Right cardiac atrium (tissue), 5 donors: Measurements from ENCODE around the gene PPFIA1. TPM values are rescaled to one million over a fixed set of nuclear protein-coding genes. Genes with fewer than 3 reads are reported as not detected.
A peak's percentile ranks its signal among the peaks of the same experiment; 100 is the strongest.

ENCODE experiments used
- ATAC-seq, 2 donors: fragments of 200-7000 bp; cut with Tn5 transposase; one replicate each; pipeline versions ENCODE4 v1.8.0 to v1.9.1; 2020; ENCODE audit warnings: moderate library complexity in 2 of 2, mild to moderate bottlenecking in 1 of 2
- DNase-seq, 3 donors: peaks; one replicate each; pipeline ENCODE4 v3.0.0-alpha.2; 2020
- H3K27ac ChIP-seq: one replicate; pipeline ENCODE4 v1.5.1; 2013; ENCODE audit warnings: mild to moderate bottlenecking, low read length, control low read depth, moderate library complexity
- H3K27me3 ChIP-seq: one replicate; pipeline ENCODE4 v1.6.1; 2013; ENCODE audit not compliant: control insufficient read depth, insufficient read depth
- H3K4me1 ChIP-seq: one replicate; pipeline ENCODE4 v1.6.1; 2013; ENCODE audit warnings: low read length; ENCODE audit not compliant: control insufficient read depth, insufficient read depth
- H3K4me3 ChIP-seq: one replicate; pipeline ENCODE4 v1.5.1; 2013; ENCODE audit warnings: low read length, control low read depth
- H3K9me3 ChIP-seq: one replicate; pipeline ENCODE4 v1.6.1; 2013; ENCODE audit warnings: low read length; ENCODE audit not compliant: control insufficient read depth
- WGBS: extraction: QIAGEN DNeasy Blood & Tissue Kit; methylation state at CpG from one replicate; pipeline ENCODE4 v1.1.7; 2013; 5-methylcytosine and 5-hydroxymethylcytosine counted together
- intact Hi-C, 4 donors: fragments of 100-400 bp; cut with DNase I; formaldehyde crosslinking; loops; one replicate each; pipeline versions ENCODE4 v1.11.0 to v1.14.0; 2022 to 2023
- polyA plus RNA-seq: library from polyadenylated mRNA; stranded (reverse); fragments of 200-250 nt; gene quantifications from one replicate; pipeline ENCODE4 v1.2.3, GENCODE V29; 2013
- total RNA-seq, 4 donors: library from RNA; stranded (reverse); fragmentation: NEBNext Ultra II Directional; extraction: Animal tissue kit (Norgen Biotek cat#: 25700); gene quantifications; one replicate each; pipeline ENCODE4 v1.2.1, GENCODE V29; 2021
- donor health status: healthy with polysubstance abuse.
- donor health status: DM: no; HTN: yes; CAD: no.
- donor health status: DM: no; HTN: no; CAD: no.
- donor health status: DM: no; HTN: yes; CAD: no; lungs with severe emphysema.
- donor health status: DM: yes; HTN: yes; CAD: no.

PPFIA1 gene
- total and polyA plus RNA-seq, 5 donors = 16.2 to 44.9 (median 37.7) TPM

- WGBS = 87% methylated on average over 9 of the region's 9 CpGs
- Histone ChIP-seq H3K9me3 (no peaks in the 10 kb centered on the region), H3K4me1 (peaks cover 2% of the 10 kb centered on the region), H3K27me3 (no peaks in the 10 kb centered on the region), H3K4me3 (no peak overlapping the region), H3K27ac (no peak overlapping the region)
- intact Hi-C loops = no loop called here
- DNase-seq = no peak
- no peak for ATAC-seq
Measured at GRCh38 chr11:70233962-70234361, 36.5 kb upstream of the PPFIA1 start.

- intact Hi-C loops = no loop called here
- H3K27ac ChIP-seq = no peak overlapping the region
- DNase-seq (no peak), ATAC-seq (no peak)
- H3K4me1 ChIP-seq = no peaks in the 10 kb centered on the region
- H3K9me3 ChIP-seq = no peaks in the 10 kb centered on the region
- 67% methylated on average over 16 of the region's 16 CpGs for WGBS
- no peak overlapping the region for H3K4me3 ChIP-seq
- no peaks in the 10 kb centered on the region for H3K27me3 ChIP-seq
Measured at GRCh38 chr11:70240337-70240736, 30.2 kb upstream of the PPFIA1 start.

GRCh38 chr11:70241709-70242108 is 28.8 kb upstream of the PPFIA1 start:
- H3K4me1 ChIP-seq = no peaks in the 10 kb centered on the region
- ATAC-seq = no peak
- no peaks in the 10 kb centered on the region for H3K9me3 ChIP-seq
- no peaks in the 10 kb centered on the region for H3K27me3 ChIP-seq
- intact Hi-C loops = no loop called here
- H3K4me3 ChIP-seq = no peak overlapping the region
- WGBS = 79% methylated on average over 3 of the region's 3 CpGs
- H3K27ac ChIP-seq = no peak overlapping the region
- no peak for DNase-seq

- 65% methylated on average over 4 of the region's 4 CpGs for WGBS
- intact Hi-C loops = no loop called here
- H3K4me3 ChIP-seq = no peak overlapping the region
- no peaks in the 10 kb centered on the region for H3K27me3 ChIP-seq
- H3K4me1 ChIP-seq = no peaks in the 10 kb centered on the region
- DNase-seq = no peak
- H3K9me3 ChIP-seq = no peaks in the 10 kb centered on the region
- no peak overlapping the region for H3K27ac ChIP-seq
- ATAC-seq = no peak
Measured at GRCh38 chr11:70242885-70243284, 27.6 kb upstream of the PPFIA1 start.

GRCh38 chr11:70243912-70244652 is 26.4 kb upstream of the PPFIA1 start:
- ATAC-seq (no peak), DNase-seq (no peak)
- WGBS = 84% methylated on average over 15 of the region's 15 CpGs
- no peaks in the 10 kb centered on the region for H3K9me3 ChIP-seq
- H3K27ac ChIP-seq = no peak overlapping the region
- no peak overlapping the region for H3K4me3 ChIP-seq
- H3K27me3 ChIP-seq = no peaks in the 10 kb centered on the region
- no peaks in the 10 kb centered on the region for H3K4me1 ChIP-seq
- intact Hi-C loops = no loop called here

GRCh38 chr11:70244698-70245097 is 25.8 kb upstream of the PPFIA1 start:
- DNase-seq (no peak), ATAC-seq (no peak)
- 61% methylated on average over 7 of the region's 7 CpGs for WGBS

GRCh38 chr11:70246196-70246595 is 24.3 kb upstream of the PPFIA1 start:
- WGBS = 52% methylated on average over 8 of the region's 8 CpGs
- no peaks in the 10 kb centered on the region for H3K4me1 ChIP-seq
- DNase-seq (no peak), ATAC-seq (no peak)
- no peaks in the 10 kb centered on the region for H3K27me3 ChIP-seq
- no peak overlapping the region for H3K27ac ChIP-seq
- no peaks in the 10 kb centered on the region for H3K9me3 ChIP-seq
- intact Hi-C loops = no loop called here
- H3K4me3 ChIP-seq = no peak overlapping the region

More at GRCh38 chr11:70244698-70245097, 25.8 kb upstream of the PPFIA1 start:
- Histone ChIP-seq H3K9me3 (no peaks in the 10 kb centered on the region), H3K4me3 (no peak overlapping the region), H3K27me3 (no peaks in the 10 kb centered on the region), H3K27ac (no peak overlapping the region), H3K4me1 (no peaks in the 10 kb centered on the region)
- intact Hi-C loops = no loop called here

GRCh38 chr11:70247042-70247709 is 23.3 kb upstream of the PPFIA1 start:
- WGBS = 65% methylated on average over 8 of the region's 8 CpGs
- Histone ChIP-seq H3K27ac (no peak overlapping the region), H3K27me3 (no peaks in the 10 kb centered on the region), H3K4me3 (no peak overlapping the region), H3K4me1 (no peaks in the 10 kb centered on the region), H3K9me3 (no peaks in the 10 kb centered on the region)
- intact Hi-C loops = no loop called here
- ATAC-seq = no peak
- no peak for DNase-seq

GRCh38 chr11:70247710-70248072 is 22.8 kb upstream of the PPFIA1 start:
- intact Hi-C loops = no loop called here
- no peaks in the 10 kb centered on the region for H3K27me3 ChIP-seq
- ATAC-seq (peak in 1 of 2 donors; percentile 37), DNase-seq (no peak)
- no peaks in the 10 kb centered on the region for H3K9me3 ChIP-seq
- H3K4me3 ChIP-seq = no peak overlapping the region
- no peaks in the 10 kb centered on the region for H3K4me1 ChIP-seq
- no peak overlapping the region for H3K27ac ChIP-seq
- WGBS = 53% methylated on average over 4 of the region's 4 CpGs

- no peaks in the 10 kb centered on the region for H3K27me3 ChIP-seq
- ATAC-seq = no peak
- H3K4me3 ChIP-seq = no peak overlapping the region
- H3K27ac ChIP-seq = no peak overlapping the region
- 69% methylated on average over 15 of the region's 16 CpGs for WGBS
- intact Hi-C loops = no loop called here
- H3K4me1 ChIP-seq = no peaks in the 10 kb centered on the region
- no peaks in the 10 kb centered on the region for H3K9me3 ChIP-seq
- DNase-seq = no peak
Measured at GRCh38 chr11:70250876-70251658, 19.4 kb upstream of the PPFIA1 start.

- Histone ChIP-seq H3K27ac (no peak overlapping the region), H3K4me1 (no peaks in the 10 kb centered on the region), H3K4me3 (no peak overlapping the region), H3K27me3 (no peaks in the 10 kb centered on the region), H3K9me3 (no peaks in the 10 kb centered on the region)
- DNase-seq = no peak
- intact Hi-C loops = no loop called here
- ATAC-seq = peak; percentile 12 to 48
- WGBS = 70% methylated on average over 21 of the region's 21 CpGs
Measured at GRCh38 chr11:70251659-70252321, 18.7 kb upstream of the PPFIA1 start.
